HCT116 (cell line): Measurements from ENCODE around the gene MEN1. TPM values are rescaled to one million over a fixed set of nuclear protein-coding genes. Genes with fewer than 3 reads are reported as not detected.

ENCODE experiments used
- ATAC-seq: fragments of 200-7000 bp; cut with Tn5 transposase; 2 replicates; pipeline ENCODE4 v1.9.1; 2020; ENCODE audit warnings: mild to moderate bottlenecking, moderate library complexity
- BruUV-seq: library from RNA; stranded (reverse); fragments of 400-500 nt; replicated peaks from 2 replicates; lab custom pipeline; 2021; lab: Mats Ljungman, UMichigan
- CTCF ChIA-PET: fragments of 300-600 bp; sonication (Branson Sonifier 250); formaldehyde crosslinking; loops from one replicate; lab custom pipeline; 2021; ENCODE audit warnings: antibody characterized with exemption; lab: Charles Lee
- POLR2A ChIA-PET: fragments of 300-600, 350-600 bp; sonication (Branson Sonifier 250); formaldehyde crosslinking; loops from one replicate; lab custom pipeline; 2021; ENCODE audit warnings: antibody characterized with exemption; lab: Charles Lee
- RAD21 ChIA-PET, 2 experiments: fragments of 300-600 bp; sonication (Branson Sonifier 250); formaldehyde crosslinking; loops; one replicate each; lab custom pipeline; 2023; ENCODE audit warnings: low total read pairs in 2 of 2; ENCODE audit not compliant: uncharacterized antibody in 2 of 2, unreplicated experiment in 2 of 2, low non-redundant PET in 1 of 2; lab: Charles Lee
- DNase-seq: peaks from one replicate; pipeline ENCODE4 v3.0.0-alpha.2; 2010; ENCODE audit warnings: low read depth, low spot score
- H2AFZ ChIP-seq: fragments of 200-600 bp; shearing (Covaris generic), sonication (generic); 2 replicates; pipeline ENCODE4 v1.6.1; 2017; ENCODE audit warnings: low read depth, mixed run types, mixed read lengths, antibody characterized with exemption, low read length; ENCODE audit not compliant: poor library complexity, severe bottlenecking
- H3K27ac ChIP-seq: 2 replicates; pipeline ENCODE4 v1.5.1; 2012; ENCODE audit warnings: low read depth, low read length
- H3K27me3 ChIP-seq: fragments of 200-600 bp; sonication (generic); 2 replicates; pipeline ENCODE4 v1.6.1; 2016; ENCODE audit warnings: mixed run types, low read length, mixed read lengths; ENCODE audit not compliant: insufficient read depth
- H3K36me3 ChIP-seq, 2 experiments: fragments of 200-500 bp in 1 of 2; fragments of 200-600 bp in 1 of 2; sonication (Bioruptor generic) in 1 of 2; sonication (generic) in 1 of 2; 2 replicates each; pipeline versions ENCODE4 v1.5.1 to v1.6.1; 2014 to 2016; ENCODE audit warnings: low read length in 2 of 2, inconsistent platforms in 1 of 2, mixed read lengths in 1 of 2, mixed run types in 1 of 2; ENCODE audit not compliant: insufficient read depth in 2 of 2, control insufficient read depth in 1 of 2
- H3K4me1 ChIP-seq, 2 experiments: fragments of 200-600 bp in 1 of 2; sonication (generic) in 1 of 2; 2 replicates each; pipeline versions ENCODE4 v1.5.1 to v1.6.1; 2012 to 2017; ENCODE audit warnings: low read length in 2 of 2, inconsistent platforms in 1 of 2, mild to moderate bottlenecking in 1 of 2, mixed read lengths in 1 of 2, mixed run types in 1 of 2, moderate library complexity in 1 of 2; ENCODE audit not compliant: insufficient read depth in 2 of 2, control insufficient read depth in 1 of 2
- H3K4me2 ChIP-seq: fragments of 200-600 bp; sonication (generic); 2 replicates; pipeline ENCODE4 v1.6.1; 2017; ENCODE audit warnings: mixed run types, low read length, mixed read lengths
- H3K4me3 ChIP-seq, 2 experiments: fragments of 200-600 bp in 1 of 2; sonication (generic) in 1 of 2; replicated peaks in 1 of 2; 2 replicates each; pipeline ENCODE4 v1.5.1; 2011 to 2016; ENCODE audit warnings: low read length in 2 of 2, control low read depth in 1 of 2, low read depth in 1 of 2, mild to moderate bottlenecking in 1 of 2, mixed read lengths in 1 of 2, mixed run types in 1 of 2
- H3K79me2 ChIP-seq: fragments of 200-600 bp; sonication (generic); 2 replicates; pipeline ENCODE4 v1.6.1; 2017; ENCODE audit warnings: mild to moderate bottlenecking, mixed run types, low read length, moderate library complexity, mixed read lengths; ENCODE audit not compliant: insufficient read depth
- H3K9ac ChIP-seq: fragments of 200-600 bp; sonication (generic); 2 replicates; pipeline ENCODE4 v1.6.1; 2016; ENCODE audit warnings: low read length, mixed read lengths
- H3K9me2 ChIP-seq: fragments of 200-600 bp; sonication (generic), shearing (Covaris generic); 2 replicates; pipeline ENCODE4 v1.6.1; 2017; ENCODE audit warnings: mixed run types, mild to moderate bottlenecking, moderate library complexity; ENCODE audit not compliant: insufficient read depth
- H3K9me3 ChIP-seq, 2 experiments: fragments of 200-500 bp in 1 of 2; fragments of 200-600 bp in 1 of 2; sonication (Bioruptor generic) in 1 of 2; sonication (generic) in 1 of 2; 2 replicates each; pipeline ENCODE4 v1.6.1; 2014 to 2017; ENCODE audit warnings: low read length in 2 of 2, mixed read lengths in 2 of 2, inconsistent platforms in 1 of 2, low read depth in 1 of 2, mild to moderate bottlenecking in 1 of 2, mixed run types in 1 of 2, moderate library complexity in 1 of 2; ENCODE audit not compliant: control insufficient read depth in 1 of 2, insufficient read depth in 1 of 2
- H4K20me1 ChIP-seq: fragments of 200-600 bp; sonication (generic), shearing (Covaris generic); 2 replicates; pipeline ENCODE4 v1.6.1; 2017; ENCODE audit warnings: mixed run types, mild to moderate bottlenecking, moderate library complexity; ENCODE audit not compliant: insufficient read depth
- ATF3 ChIP-seq: IDR thresholded peaks from 2 replicates; pipeline ENCODE4 v1.6.1; 2012
- CBX3 ChIP-seq: IDR thresholded peaks from 2 replicates; pipeline ENCODE4 v1.6.1; 2012; ENCODE audit warnings: low read depth
- CEBPB ChIP-seq: IDR thresholded peaks from 2 replicates; pipeline ENCODE4 v1.6.1; 2012; ENCODE audit warnings: low read depth
- EGR1 ChIP-seq: IDR thresholded peaks from 2 replicates; pipeline ENCODE4 v1.6.1; 2012; ENCODE audit warnings: low read depth
- ELF1 ChIP-seq: IDR thresholded peaks from 2 replicates; pipeline ENCODE4 v1.6.1; 2012; ENCODE audit warnings: low read depth, borderline replicate concordance
- FOSL1 ChIP-seq: IDR thresholded peaks from 2 replicates; pipeline ENCODE4 v1.6.1; 2012; ENCODE audit warnings: low read depth
- JUND ChIP-seq: IDR thresholded peaks from 2 replicates; pipeline ENCODE4 v1.6.1; 2012
- POLR2A ChIP-seq: IDR thresholded peaks from 2 replicates; pipeline ENCODE4 v1.7.0; 2011; ENCODE audit warnings: borderline replicate concordance; ENCODE audit not compliant: insufficient read depth, insufficient read length; ENCODE audit errors: extremely low read depth
- REST ChIP-seq: IDR thresholded peaks from 2 replicates; pipeline ENCODE4 v1.6.1; 2012; ENCODE audit warnings: low read depth
- SIN3A ChIP-seq: IDR thresholded peaks from 2 replicates; pipeline ENCODE4 v1.6.1; 2012; ENCODE audit warnings: low read depth
- SP1 ChIP-seq: IDR thresholded peaks from 2 replicates; pipeline ENCODE4 v1.6.1; 2012; ENCODE audit warnings: low read depth
- SRF ChIP-seq: IDR thresholded peaks from 2 replicates; pipeline ENCODE4 v1.6.1; 2012; ENCODE audit warnings: low read depth
- TCF7L2 ChIP-seq: IDR thresholded peaks from 2 replicates; pipeline ENCODE4 v1.7.0; 2011; ENCODE audit warnings: borderline replicate concordance, inconsistent platforms; ENCODE audit not compliant: insufficient read depth, insufficient read length; ENCODE audit errors: extremely low read depth
- YY1 ChIP-seq: IDR thresholded peaks from 2 replicates; pipeline ENCODE4 v1.6.1; 2011; ENCODE audit warnings: low read length, low read depth, moderate library complexity, mild to moderate bottlenecking; ENCODE audit not compliant: insufficient replicate concordance; ENCODE audit errors: extremely low read depth
- ZFX ChIP-seq: fragments of 450-650 bp; IDR thresholded peaks from 2 replicates; pipeline ENCODE4 v1.6.1; 2017
- ZNF274 ChIP-seq: fragments of 200-500 bp; sonication (Bioruptor generic); IDR thresholded peaks from 2 replicates; pipeline ENCODE4 v1.6.1; 2014; ENCODE audit warnings: mild to moderate bottlenecking, low read depth, low read length, inconsistent platforms
- intact Hi-C: fragments of 100-400 bp; cut with micrococcal nuclease; formaldehyde crosslinking; loops from 2 replicates; pipeline ENCODE4 v1.10.0; 2022
- total RNA-seq: library from RNA; stranded (reverse); gene quantifications from one replicate; pipeline ENCODE4 v1.2.1, GENCODE V29; 2021; ENCODE audit not compliant: unreplicated experiment
- TF ChIP-seq, protein P1 (sequence below): IDR thresholded peaks from 2 replicates; pipeline ENCODE4 v1.6.1; 2012
- TF ChIP-seq, protein P2 (sequence below), 3 experiments: fragments of 200-600 bp in 1 of 3; sonication (generic) in 1 of 3; IDR thresholded peaks in 2 of 3; conservative IDR thresholded peaks in 1 of 3; 2 replicates each; pipeline ENCODE4 v1.5.1; 2012 to 2017; ENCODE audit warnings: low read depth in 2 of 3, low read length in 2 of 3, antibody characterized with exemption in 1 of 3, borderline replicate concordance in 1 of 3, control low read depth in 1 of 3, mild to moderate bottlenecking in 1 of 3, mixed read lengths in 1 of 3, mixed run types in 1 of 3, moderate library complexity in 1 of 3; ENCODE audit not compliant: insufficient read depth in 1 of 3
- TF ChIP-seq, protein P3 (sequence below): IDR thresholded peaks from 2 replicates; pipeline ENCODE4 v1.6.1; 2011; ENCODE audit warnings: mild to moderate bottlenecking, low read length, moderate library complexity; ENCODE audit not compliant: insufficient replicate concordance; ENCODE audit errors: extremely low read depth

MEN1 gene
- total RNA-seq, 1 experiment from 2014 or later = 62.1 TPM

GRCh38 chr11:64814712-64815187 lies 4.4 kb upstream of the MEN1 start:
- Histone ChIP-seq H3K36me3 (no peaks in the 10 kb centered on the region), H3K9me2 (no peaks in the 10 kb centered on the region), H3K4me2 (no peak overlapping the region), H4K20me1 (no peaks in the 10 kb centered on the region), H3K4me3 (no peak overlapping the region), H3K27ac (no peak overlapping the region), H3K9ac (no peak overlapping the region), H3K27me3 (no peaks in the 10 kb centered on the region), H3K4me1 (peaks cover 0 to 13% of the 10 kb centered on the region in 2 experiments; a peak in 2 of 4 replicates), H3K9me3 (no peaks in the 10 kb centered on the region), H3K79me2 (no peaks in the 10 kb centered on the region; the same call in 1 of the 2 replicates), H2AFZ (no peak overlapping the region)
- intact Hi-C loops = no loop called here
- TF ChIP-seq FOSL1 (no peak), CEBPB (no peak), EGR1 (no peak), ZNF274 (no peak), JUND (no peak), ATF3 (no peak), SIN3A (no peak), CBX3 (no peak), ZFX (no peak), SRF (no peak), SP1 (no peak), POLR2A (no peak), ELF1 (no peak), REST (no peak), YY1 (no peak), TCF7L2 (no peak)
- TF ChIP-seq, protein P1, sequence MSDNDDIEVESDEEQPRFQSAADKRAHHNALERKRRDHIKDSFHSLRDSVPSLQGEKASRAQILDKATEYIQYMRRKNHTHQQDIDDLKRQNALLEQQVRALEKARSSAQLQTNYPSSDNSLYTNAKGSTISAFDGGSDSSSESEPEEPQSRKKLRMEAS = no peak
- TF ChIP-seq, protein P2, sequence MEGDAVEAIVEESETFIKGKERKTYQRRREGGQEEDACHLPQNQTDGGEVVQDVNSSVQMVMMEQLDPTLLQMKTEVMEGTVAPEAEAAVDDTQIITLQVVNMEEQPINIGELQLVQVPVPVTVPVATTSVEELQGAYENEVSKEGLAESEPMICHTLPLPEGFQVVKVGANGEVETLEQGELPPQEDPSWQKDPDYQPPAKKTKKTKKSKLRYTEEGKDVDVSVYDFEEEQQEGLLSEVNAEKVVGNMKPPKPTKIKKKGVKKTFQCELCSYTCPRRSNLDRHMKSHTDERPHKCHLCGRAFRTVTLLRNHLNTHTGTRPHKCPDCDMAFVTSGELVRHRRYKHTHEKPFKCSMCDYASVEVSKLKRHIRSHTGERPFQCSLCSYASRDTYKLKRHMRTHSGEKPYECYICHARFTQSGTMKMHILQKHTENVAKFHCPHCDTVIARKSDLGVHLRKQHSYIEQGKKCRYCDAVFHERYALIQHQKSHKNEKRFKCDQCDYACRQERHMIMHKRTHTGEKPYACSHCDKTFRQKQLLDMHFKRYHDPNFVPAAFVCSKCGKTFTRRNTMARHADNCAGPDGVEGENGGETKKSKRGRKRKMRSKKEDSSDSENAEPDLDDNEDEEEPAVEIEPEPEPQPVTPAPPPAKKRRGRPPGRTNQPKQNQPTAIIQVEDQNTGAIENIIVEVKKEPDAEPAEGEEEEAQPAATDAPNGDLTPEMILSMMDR (IDR thresholded peaks at IDR 0.05 in 2 of 3, conservative IDR thresholded peaks at IDR 0.05 in 1 of 3; ENCODE audit: borderline replicate concordance in 1 of 3, insufficient read depth in 1 of 3, low read depth in 2 of 3, low read length in 2 of 3) = no peak
- TF ChIP-seq, protein P3, sequence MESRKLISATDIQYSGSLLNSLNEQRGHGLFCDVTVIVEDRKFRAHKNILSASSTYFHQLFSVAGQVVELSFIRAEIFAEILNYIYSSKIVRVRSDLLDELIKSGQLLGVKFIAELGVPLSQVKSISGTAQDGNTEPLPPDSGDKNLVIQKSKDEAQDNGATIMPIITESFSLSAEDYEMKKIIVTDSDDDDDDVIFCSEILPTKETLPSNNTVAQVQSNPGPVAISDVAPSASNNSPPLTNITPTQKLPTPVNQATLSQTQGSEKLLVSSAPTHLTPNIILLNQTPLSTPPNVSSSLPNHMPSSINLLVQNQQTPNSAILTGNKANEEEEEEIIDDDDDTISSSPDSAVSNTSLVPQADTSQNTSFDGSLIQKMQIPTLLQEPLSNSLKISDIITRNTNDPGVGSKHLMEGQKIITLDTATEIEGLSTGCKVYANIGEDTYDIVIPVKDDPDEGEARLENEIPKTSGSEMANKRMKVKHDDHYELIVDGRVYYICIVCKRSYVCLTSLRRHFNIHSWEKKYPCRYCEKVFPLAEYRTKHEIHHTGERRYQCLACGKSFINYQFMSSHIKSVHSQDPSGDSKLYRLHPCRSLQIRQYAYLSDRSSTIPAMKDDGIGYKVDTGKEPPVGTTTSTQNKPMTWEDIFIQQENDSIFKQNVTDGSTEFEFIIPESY = no peak
- POLR2A ChIA-PET = interaction anchor here (1.1 kb wide), 1 partner anchor 11 kb away, joined by 3 read pairs; no protein-coding TSS in a partner anchor
- RAD21 ChIA-PET = no interaction called here
- CTCF ChIA-PET = no interaction called here
- DNase-seq = no peak
- no peak for ATAC-seq
- BruUV-seq = no TSS peak
